Activated CD4-positive, alpha-beta memory T cell treated with anti-CD3 and anti-CD28 coated beads for 36 hours (primary cell): ENCODE measurements around the gene FAM124A. TPM values are rescaled to one million over a fixed set of nuclear protein-coding genes. Genes with fewer than 3 reads are reported as not detected.

ENCODE experiments used
- CTCF ChIA-PET: fragments of 350-600 bp; sonication (Branson Sonifier 250); formaldehyde crosslinking; loops from one replicate; lab custom pipeline; 2021; ENCODE audit warnings: antibody characterized with exemption, inconsistent platforms; lab: Charles Lee
- POLR2A ChIA-PET: fragments of 350-600 bp; sonication (Branson Sonifier 250); formaldehyde crosslinking; loops from one replicate; lab custom pipeline; 2021; ENCODE audit warnings: antibody characterized with exemption; lab: Charles Lee
- DNase-seq: peaks from one replicate; pipeline ENCODE4 v3.0.0-alpha.2; 2020
- H3K27ac Mint-ChIP-seq: one replicate; pipeline ENCODE4 v1.8.0; 2021; ENCODE audit warnings: mixed read lengths
- H3K27me3 Mint-ChIP-seq: one replicate; pipeline ENCODE4 v1.8.0; 2021; ENCODE audit warnings: mixed read lengths
- H3K36me3 Mint-ChIP-seq: one replicate; pipeline ENCODE4 v1.8.0; 2021; ENCODE audit warnings: mixed read lengths
- H3K4me1 Mint-ChIP-seq: one replicate; pipeline ENCODE4 v1.8.0; 2021; ENCODE audit warnings: low read depth, mixed read lengths
- H3K4me3 Mint-ChIP-seq: one replicate; pipeline ENCODE4 v1.8.0; 2021; ENCODE audit warnings: mild to moderate bottlenecking, mixed read lengths
- H3K9me3 Mint-ChIP-seq: one replicate; pipeline ENCODE4 v1.8.0; 2021; ENCODE audit warnings: mixed read lengths
- intact Hi-C: fragments of 100-400 bp; cut with micrococcal nuclease; formaldehyde crosslinking; loops from one replicate; pipeline ENCODE4 v1.15.1; 2023
- total RNA-seq, 2 experiments: library from RNA; stranded (reverse); gene quantifications; one replicate each; pipeline ENCODE4 v1.2.3, GENCODE V29; 2021

Gene FAM124A
- total RNA-seq, 2 experiments from 2014 or later = 0.15 to 0.24 TPM

DNA sequence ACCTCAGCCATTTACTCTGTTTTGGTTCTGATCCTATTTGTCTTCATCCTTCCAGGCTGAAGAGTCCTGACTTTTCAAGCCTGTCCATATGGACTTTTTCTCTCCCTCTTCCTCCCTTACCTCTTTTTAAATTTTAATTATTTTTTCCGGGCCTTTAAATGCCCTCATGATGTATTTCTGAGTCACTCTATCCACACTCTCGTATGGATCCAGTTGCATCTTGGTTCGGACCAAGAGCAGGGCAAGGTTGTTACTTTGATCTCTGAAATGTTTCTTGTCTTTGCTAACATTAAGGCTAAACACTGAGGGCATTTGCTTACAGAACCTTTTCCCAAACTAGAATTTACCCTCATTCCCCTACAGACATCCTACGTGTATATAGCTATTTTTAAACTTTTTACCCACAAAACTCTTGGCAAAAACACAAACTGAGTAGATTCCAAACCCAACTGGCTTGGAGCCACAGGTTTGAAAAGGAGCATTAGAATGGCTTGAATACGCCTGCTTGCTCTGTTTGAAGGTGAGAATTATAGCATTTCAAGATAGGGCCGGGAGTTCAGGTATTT lies 69.9 kb downstream of the FAM124A start:
- CTCF ChIA-PET = no interaction called here
- H3K27ac Mint-ChIP-seq = no peak overlapping the region
- H3K4me3 Mint-ChIP-seq = no peak overlapping the region
- no peaks in the 10 kb centered on the region for H3K4me1 Mint-ChIP-seq
- POLR2A ChIA-PET = no interaction called here
- peaks cover 2% of the 10 kb centered on the region for H3K27me3 Mint-ChIP-seq
- intact Hi-C loops = no loop called here
- no peak for DNase-seq
- H3K36me3 Mint-ChIP-seq = no peaks in the 10 kb centered on the region
- no peaks in the 10 kb centered on the region for H3K9me3 Mint-ChIP-seq

GRCh38 chr13:51297556-51297955 lies 75.4 kb downstream of the FAM124A start:
- no peaks in the 10 kb centered on the region for H3K36me3 Mint-ChIP-seq
- no peaks in the 10 kb centered on the region for H3K9me3 Mint-ChIP-seq
- H3K27ac Mint-ChIP-seq = no peak overlapping the region
- H3K27me3 Mint-ChIP-seq = peaks cover 5% of the 10 kb centered on the region
- POLR2A ChIA-PET = no interaction called here
- H3K4me1 Mint-ChIP-seq = no peaks in the 10 kb centered on the region
- intact Hi-C loops = no loop called here
- DNase-seq = no peak
- CTCF ChIA-PET = interaction anchor here (1.0 to 4.4 kb wide), 4 partner anchors 11 to 500 kb away, joined by 3 to 34 read pairs (median 4); no protein-coding TSS in a partner anchor
- no peak overlapping the region for H3K4me3 Mint-ChIP-seq

DNA sequence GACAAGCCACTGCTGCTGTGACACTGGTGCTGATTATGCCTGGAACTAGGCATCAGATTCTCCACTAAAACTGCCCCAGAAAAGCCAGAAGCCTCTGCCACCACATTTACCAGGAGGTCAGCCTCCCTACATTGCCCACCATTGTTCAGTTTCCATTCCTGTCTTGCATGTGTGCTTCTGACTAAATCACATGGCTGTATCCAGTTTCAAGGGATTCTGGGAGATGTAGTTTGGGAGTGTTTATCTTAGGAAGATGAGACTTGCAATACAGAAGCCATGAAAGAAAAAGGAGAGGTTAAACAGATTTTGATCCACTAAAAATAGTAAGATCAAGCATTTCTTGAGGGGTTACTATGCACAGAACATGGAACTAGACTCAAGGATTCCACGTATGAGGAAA lies 76.6 kb downstream of the FAM124A start:
- Mint-ChIP-seq H3K9me3 (no peaks in the 10 kb centered on the region), H3K27ac (no peak overlapping the region), H3K4me3 (no peak overlapping the region), H3K27me3 (peaks cover 5% of the 10 kb centered on the region), H3K36me3 (no peaks in the 10 kb centered on the region), H3K4me1 (no peaks in the 10 kb centered on the region)
- intact Hi-C loops = no loop called here
- no peak for DNase-seq
- ChIA-PET CTCF (interaction anchor here (1.3 to 4.4 kb wide), 2 partner anchors 12 to 499 kb away, joined by 4 to 34 read pairs; no protein-coding TSS in a partner anchor), POLR2A (interaction anchor here (0.7 kb wide), 1 partner anchor 15 kb away, joined by 3 read pairs; no protein-coding TSS in a partner anchor)

- Mint-ChIP-seq H3K4me1 (no peaks in the 10 kb centered on the region), H3K36me3 (no peaks in the 10 kb centered on the region), H3K4me3 (no peak overlapping the region), H3K27me3 (peaks cover 3% of the 10 kb centered on the region), H3K27ac (no peak overlapping the region), H3K9me3 (no peaks in the 10 kb centered on the region)
- DNase-seq = no peak
- intact Hi-C loops = no loop called here
- ChIA-PET POLR2A (no interaction called here), CTCF (interaction anchor here (2.0 to 2.2 kb wide), 2 partner anchors 17 to 178 kb away, joined by 6 to 13 read pairs; no protein-coding TSS in a partner anchor)
Measured at GRCh38 chr13:51303063-51303552, 80.9 kb downstream of the FAM124A start.

DNA sequence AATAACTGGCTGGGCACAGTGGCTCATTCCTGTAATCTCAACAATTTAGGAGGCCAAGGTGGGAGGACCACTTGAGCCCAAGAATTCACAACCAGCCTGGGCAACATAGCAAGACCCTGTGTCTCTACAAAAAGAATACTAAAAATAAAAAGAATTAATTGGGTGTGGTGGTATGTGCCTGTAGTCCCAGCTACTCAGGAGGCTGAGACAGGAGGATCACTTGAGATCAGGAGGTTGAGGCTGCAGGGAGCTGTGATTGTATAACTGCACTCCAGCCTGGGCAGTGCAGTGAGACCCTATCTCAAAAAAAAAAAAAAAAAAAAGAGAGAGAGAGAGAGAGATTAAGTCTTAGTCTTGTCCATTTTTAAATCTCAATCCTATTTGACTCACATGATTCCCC lies 81.7 kb downstream of the FAM124A start:
- H3K27ac Mint-ChIP-seq = no peak overlapping the region
- ChIA-PET CTCF (interaction anchor here (2.0 to 2.2 kb wide), 2 partner anchors 18 to 178 kb away, joined by 6 to 13 read pairs; no protein-coding TSS in a partner anchor), POLR2A (no interaction called here)
- H3K36me3 Mint-ChIP-seq = no peaks in the 10 kb centered on the region
- H3K4me3 Mint-ChIP-seq = no peak overlapping the region
- H3K9me3 Mint-ChIP-seq = no peaks in the 10 kb centered on the region
- intact Hi-C loops = no loop called here
- no peaks in the 10 kb centered on the region for H3K4me1 Mint-ChIP-seq
- H3K27me3 Mint-ChIP-seq = peaks cover 7% of the 10 kb centered on the region
- DNase-seq = no peak

DNA sequence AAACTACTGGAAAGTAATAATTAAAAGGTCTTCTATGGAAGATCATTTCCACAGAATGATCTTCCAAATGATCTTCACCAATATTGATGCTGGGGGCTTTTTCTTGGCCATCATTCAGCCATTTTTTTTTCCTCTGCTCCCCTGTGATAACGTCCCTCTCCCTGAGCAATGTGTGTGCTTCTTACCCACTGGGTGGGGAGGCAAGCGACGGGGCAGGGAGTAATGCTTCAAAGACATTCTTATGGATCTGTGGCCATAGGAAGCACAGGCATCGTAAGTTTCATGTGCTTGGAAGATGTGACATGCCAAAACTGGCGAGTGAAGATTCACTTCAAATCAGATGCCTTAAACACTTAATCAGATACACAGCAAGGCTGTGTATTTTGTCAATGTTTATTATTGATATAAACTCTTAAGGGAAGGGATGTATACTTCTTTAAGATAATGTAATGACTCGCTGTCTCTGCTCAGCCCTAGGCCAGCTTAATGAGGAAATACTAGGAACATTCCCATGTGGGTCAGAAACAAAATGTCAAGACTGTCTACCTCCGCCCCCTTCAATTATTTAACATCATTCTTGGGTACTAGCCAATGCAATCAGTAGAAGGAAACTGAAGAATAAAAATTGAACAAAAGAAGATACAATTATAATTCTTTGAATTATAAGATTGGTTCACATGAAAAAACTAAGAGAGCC lies 83.2 kb downstream of the FAM124A start:
- no peaks in the 10 kb centered on the region for H3K4me1 Mint-ChIP-seq
- CTCF ChIA-PET = no interaction called here
- POLR2A ChIA-PET = no interaction called here
- DNase-seq = no peak
- no peak overlapping the region for H3K27ac Mint-ChIP-seq
- no peaks in the 10 kb centered on the region for H3K9me3 Mint-ChIP-seq
- no peaks in the 10 kb centered on the region for H3K36me3 Mint-ChIP-seq
- H3K27me3 Mint-ChIP-seq = peaks cover 11% of the 10 kb centered on the region
- no peak overlapping the region for H3K4me3 Mint-ChIP-seq
- intact Hi-C loops = no loop called here

GRCh38 chr13:51308781-51309180 lies 86.6 kb downstream of the FAM124A start:
- H3K4me1 Mint-ChIP-seq = no peaks in the 10 kb centered on the region
- DNase-seq = no peak
- H3K9me3 Mint-ChIP-seq = no peaks in the 10 kb centered on the region
- intact Hi-C loops = no loop called here
- CTCF ChIA-PET = interaction anchor here (1.4 kb wide), 1 partner anchor 22 kb away, joined by 9 read pairs; no protein-coding TSS in a partner anchor
- peaks cover 13% of the 10 kb centered on the region for H3K27me3 Mint-ChIP-seq
- POLR2A ChIA-PET = no interaction called here
- H3K4me3 Mint-ChIP-seq = no peak overlapping the region
- no peak overlapping the region for H3K27ac Mint-ChIP-seq
- no peaks in the 10 kb centered on the region for H3K36me3 Mint-ChIP-seq

DNA sequence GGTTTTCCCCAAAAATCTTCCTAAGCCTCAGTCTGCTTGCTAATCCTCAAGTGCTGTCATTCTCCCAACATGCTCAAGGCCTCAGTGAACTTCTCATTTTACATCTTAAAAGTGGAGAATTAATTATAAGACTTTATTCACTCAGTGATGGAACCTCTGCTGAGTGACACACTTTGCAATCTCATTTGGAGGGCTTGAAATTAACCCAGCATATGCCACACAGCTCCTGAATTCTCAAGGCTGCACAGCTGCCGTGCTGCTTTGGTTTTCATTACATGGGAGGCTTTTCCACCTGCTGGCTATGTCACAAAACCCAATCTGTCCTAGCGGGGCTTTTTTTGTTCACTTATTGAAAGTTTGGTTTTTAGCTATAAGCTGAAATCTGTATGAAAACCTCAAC lies 89.0 kb downstream of the FAM124A start:
- CTCF ChIA-PET = no interaction called here
- POLR2A ChIA-PET = no interaction called here
- intact Hi-C loops = no loop called here
- H3K36me3 Mint-ChIP-seq = no peaks in the 10 kb centered on the region
- no peaks in the 10 kb centered on the region for H3K9me3 Mint-ChIP-seq
- peaks cover 15% of the 10 kb centered on the region for H3K27me3 Mint-ChIP-seq
- no peak for DNase-seq
- no peaks in the 10 kb centered on the region for H3K4me1 Mint-ChIP-seq
- no peak overlapping the region for H3K27ac Mint-ChIP-seq
- H3K4me3 Mint-ChIP-seq = no peak overlapping the region

- intact Hi-C loops = no loop called here
- Mint-ChIP-seq H3K27me3 (peaks cover 15% of the 10 kb centered on the region), H3K36me3 (no peaks in the 10 kb centered on the region), H3K9me3 (no peaks in the 10 kb centered on the region), H3K4me3 (no peak overlapping the region), H3K4me1 (no peaks in the 10 kb centered on the region), H3K27ac (no peak overlapping the region)
- DNase-seq = no peak
- ChIA-PET CTCF (interaction anchor here (1.0 kb wide), 1 partner anchor 15 kb away, joined by 3 read pairs; no protein-coding TSS in a partner anchor), POLR2A (no interaction called here)
Measured at GRCh38 chr13:51311957-51312520, 89.8 kb downstream of the FAM124A start.

- Mint-ChIP-seq H3K9me3 (no peaks in the 10 kb centered on the region), H3K4me1 (no peaks in the 10 kb centered on the region), H3K27ac (no peak overlapping the region), H3K36me3 (no peaks in the 10 kb centered on the region), H3K4me3 (no peak overlapping the region), H3K27me3 (peaks cover 14% of the 10 kb centered on the region)
- ChIA-PET POLR2A (interaction anchor here (0.5 kb wide), 1 partner anchor 15 kb away, joined by 3 read pairs; no protein-coding TSS in a partner anchor), CTCF (no interaction called here)
- intact Hi-C loops = no loop called here
- no peak for DNase-seq
Measured at GRCh38 chr13:51313619-51314018, 91.4 kb downstream of the FAM124A start.

GRCh38 chr13:51317262-51317661 lies 95.1 kb downstream of the FAM124A start:
- intact Hi-C loops = no loop called here
- H3K27ac Mint-ChIP-seq = no peak overlapping the region
- H3K36me3 Mint-ChIP-seq = no peaks in the 10 kb centered on the region
- ChIA-PET POLR2A (no interaction called here), CTCF (no interaction called here)
- peaks cover 3% of the 10 kb centered on the region for H3K27me3 Mint-ChIP-seq
- no peak for DNase-seq
- H3K9me3 Mint-ChIP-seq = no peaks in the 10 kb centered on the region
- no peak overlapping the region for H3K4me3 Mint-ChIP-seq
- H3K4me1 Mint-ChIP-seq = no peaks in the 10 kb centered on the region

DNA sequence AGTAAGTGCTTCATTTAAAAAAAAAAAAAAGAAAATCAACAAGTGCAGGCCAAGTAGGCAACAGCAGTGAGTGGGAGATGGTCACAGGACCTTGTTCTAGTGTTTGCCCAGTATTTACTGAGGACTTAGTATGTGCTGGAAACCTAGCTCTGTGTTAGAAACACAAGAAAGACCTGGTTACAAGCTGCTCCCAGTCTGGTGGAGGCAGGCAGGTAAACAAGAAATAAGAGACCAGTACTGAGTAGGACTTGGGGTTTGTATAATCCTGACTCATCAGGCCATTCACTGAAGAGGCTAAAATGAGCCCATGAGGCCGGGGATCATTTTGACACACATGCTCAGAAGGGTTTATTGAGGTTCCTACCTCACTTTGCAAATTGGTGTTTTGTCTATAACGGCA lies 95.8 kb downstream of the FAM124A start:
- H3K27ac Mint-ChIP-seq = no peak overlapping the region
- CTCF ChIA-PET = no interaction called here

More for the DNA sequence above, 95.8 kb downstream of the FAM124A start:
- no peak for DNase-seq
- no peaks in the 10 kb centered on the region for H3K9me3 Mint-ChIP-seq
- POLR2A ChIA-PET = no interaction called here
- peaks cover 2% of the 10 kb centered on the region for H3K27me3 Mint-ChIP-seq
- intact Hi-C loops = no loop called here
- H3K36me3 Mint-ChIP-seq = no peaks in the 10 kb centered on the region
- no peaks in the 10 kb centered on the region for H3K4me1 Mint-ChIP-seq
- no peak overlapping the region for H3K4me3 Mint-ChIP-seq
